GM18867 (cell line): Measurements from ENCODE around the gene NKX2-1.
"Not testable (repeated sequence)": the region's sequence is repeated elsewhere in the genome, so short reads cannot be mapped to it uniquely, and the experiment has no call there.

ENCODE experiments used
- ATAC-seq: cut with Tn5 transposase; IDR thresholded peaks from one replicate; pipeline ENCODE4 v1.9.1; 2021; ENCODE audit warnings: mild to moderate bottlenecking, moderate library complexity; ENCODE audit not compliant: unreplicated experiment

NKX2-1 gene

GRCh38 chr14:36505892-36506731 lies 13.9 kb downstream of the NKX2-1 start:
- ATAC-seq, result no peak

- no peak for ATAC-seq
These were observed 14.7 kb downstream of the NKX2-1 start for GRCh38 chr14:36505181-36505815.

GRCh38 chr14:36504771-36505175 lies 15.3 kb downstream of the NKX2-1 start:
- no peak for ATAC-seq

- no peak for ATAC-seq
These were observed 16.0 kb downstream of the NKX2-1 start for GRCh38 chr14:36503771-36504741.

- ATAC-seq, result no peak
These were observed 17.2 kb downstream of the NKX2-1 start for GRCh38 chr14:36502558-36503508.

GRCh38 chr14:36498938-36499337 lies 21.1 kb downstream of the NKX2-1 start:
- ATAC-seq, result no peak

GRCh38 chr14:36496346-36496745 lies 23.7 kb downstream of the NKX2-1 start:
- no peak for ATAC-seq

- no peak for ATAC-seq
These were observed 24.4 kb downstream of the NKX2-1 start for GRCh38 chr14:36495666-36496065.

- no peak for ATAC-seq
These were observed 26.3 kb downstream of the NKX2-1 start for GRCh38 chr14:36493761-36494160.

GRCh38 chr14:36485773-36486172 lies 34.3 kb downstream of the NKX2-1 start:
- ATAC-seq, result peak; percentile 68

GRCh38 chr14:36479344-36479743 lies 40.7 kb downstream of the NKX2-1 start:
- no peak for ATAC-seq

- peak; percentile 65 for ATAC-seq
These were observed 41.2 kb downstream of the NKX2-1 start for GRCh38 chr14:36478782-36479181.

GRCh38 chr14:36477266-36477665 lies 42.8 kb downstream of the NKX2-1 start:
- no peak for ATAC-seq

- not testable (repeated sequence) for ATAC-seq
These were observed 44.0 kb downstream of the NKX2-1 start for GRCh38 chr14:36476061-36476460.

- no peak for ATAC-seq
These were observed 45.4 kb downstream of the NKX2-1 start for GRCh38 chr14:36474593-36474992.

- no peak for ATAC-seq
These were observed 48.6 kb downstream of the NKX2-1 start for GRCh38 chr14:36471431-36471830.

GRCh38 chr14:36467332-36467731 lies 52.7 kb downstream of the NKX2-1 start:
- ATAC-seq, result no peak
